Activated T-helper 2 cell treated with anti-CD3 and anti-CD28 coated beads, Interferon-gamma antibody, Interleukin-2, Interleukin-4, amounts not matched to agents 10 μg/mL and 5 μg/mL and 100 μg/mL, durations not matched to agents 14 hours and 24 hours and 36 hours (primary cell): ENCODE measurements around the gene CSMD2. TPM values are rescaled to one million over a fixed set of nuclear protein-coding genes. Genes with fewer than 3 reads are reported as not detected.

Source experiments
- DNase-seq: peaks from one replicate; pipeline ENCODE4 v3.0.0; 2021; ENCODE audit warnings: low spot score
- H3K27ac Mint-ChIP-seq: one replicate; pipeline ENCODE4 v1.8.0; 2021; ENCODE audit warnings: mixed read lengths
- H3K27me3 Mint-ChIP-seq: one replicate; pipeline ENCODE4 v1.8.0; 2021; ENCODE audit warnings: low read depth, mixed read lengths
- H3K36me3 Mint-ChIP-seq: one replicate; pipeline ENCODE4 v1.8.0; 2021; ENCODE audit warnings: low read depth, mixed read lengths
- H3K4me1 Mint-ChIP-seq: one replicate; pipeline ENCODE4 v1.8.0; 2021; ENCODE audit warnings: low read depth, mixed read lengths
- H3K4me3 Mint-ChIP-seq: one replicate; pipeline ENCODE4 v1.8.0; 2021; ENCODE audit warnings: low read depth, mild to moderate bottlenecking, moderate library complexity, mixed read lengths
- H3K9me3 Mint-ChIP-seq: one replicate; pipeline ENCODE4 v1.8.0; 2021; ENCODE audit warnings: mixed read lengths
- intact Hi-C: fragments of 100-400 bp; cut with micrococcal nuclease; formaldehyde crosslinking; loops from one replicate; pipeline ENCODE4 v1.15.1; 2023
- total RNA-seq: library from RNA; stranded (reverse); gene quantifications from 2 replicates; pipeline ENCODE4 v1.2.3, GENCODE V29; 2022

CSMD2 gene
- total RNA-seq, 1 donor from 2014 or later: not detected

GRCh38 chr1:33696311-33696710 lies 468.7 kb downstream of the CSMD2 start:
- intact Hi-C loops: no loop called here
- Mint-ChIP-seq H3K27me3 (no peaks in the 10 kb centered on the region), H3K9me3 (no peaks in the 10 kb centered on the region)

DNA sequence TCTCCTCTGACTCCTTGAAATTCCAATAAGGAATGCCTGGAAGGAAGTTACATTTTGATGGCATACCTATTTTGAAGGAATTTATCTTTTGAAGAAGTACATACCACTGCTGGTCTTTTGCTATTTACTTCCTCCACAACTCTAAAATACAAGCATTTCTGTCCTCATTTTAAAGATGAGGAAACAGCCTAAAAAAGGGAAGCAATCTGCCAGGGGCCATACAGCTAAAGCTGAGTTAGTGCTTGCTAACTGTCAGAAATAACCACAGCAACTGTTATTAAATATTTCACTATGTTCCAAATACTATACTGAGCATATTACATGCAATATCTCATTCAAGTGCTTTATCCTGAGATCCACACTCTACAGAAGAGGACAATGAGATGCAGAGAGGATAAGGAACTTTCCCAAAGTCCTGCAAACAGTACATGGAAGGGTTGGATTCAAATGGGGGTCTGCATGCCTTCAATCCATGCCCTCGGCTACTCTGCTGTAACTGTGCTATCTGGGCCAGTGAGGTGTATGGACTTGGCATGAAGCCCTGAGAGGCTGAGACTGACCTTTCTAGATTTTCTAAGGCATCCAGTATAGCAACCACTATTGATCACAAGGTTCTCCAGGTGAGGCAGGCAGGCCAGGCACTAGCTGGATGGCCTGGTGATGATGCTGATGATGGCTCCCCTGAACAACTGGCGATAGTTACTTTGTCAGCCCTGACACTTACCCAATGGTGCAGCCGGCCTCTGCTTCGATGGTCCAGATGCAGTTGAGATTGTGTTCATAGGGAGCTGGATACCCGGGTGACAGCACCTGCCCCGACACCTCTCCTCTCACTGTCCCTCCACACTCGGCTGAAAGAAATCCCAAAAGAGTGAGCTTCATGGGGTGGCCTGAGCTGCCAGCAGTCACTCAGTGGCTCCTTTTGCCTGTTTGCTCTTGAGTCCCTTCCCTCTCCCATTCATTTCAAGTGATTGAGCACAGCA lies 472.5 kb downstream of the CSMD2 start:
- intact Hi-C loops: no loop called here
- Mint-ChIP-seq H3K9me3 (no peaks in the 10 kb centered on the region), H3K27ac (no peak overlapping the region), H3K36me3 (no peaks in the 10 kb centered on the region), H3K27me3 (no peaks in the 10 kb centered on the region), H3K4me1 (no peaks in the 10 kb centered on the region), H3K4me3 (no peak overlapping the region)
- no peak for DNase-seq

More at GRCh38 chr1:33696311-33696710, 468.7 kb downstream of the CSMD2 start:
- Mint-ChIP-seq H3K4me1 (no peaks in the 10 kb centered on the region), H3K27ac (no peak overlapping the region), H3K36me3 (no peaks in the 10 kb centered on the region), H3K4me3 (no peak overlapping the region)
- DNase-seq: no peak

- Mint-ChIP-seq H3K9me3 (no peaks in the 10 kb centered on the region), H3K4me1 (no peaks in the 10 kb centered on the region), H3K27ac (no peak overlapping the region), H3K27me3 (peaks cover 3% of the 10 kb centered on the region), H3K36me3 (no peaks in the 10 kb centered on the region), H3K4me3 (no peak overlapping the region)
- intact Hi-C loops: no loop called here
- no peak for DNase-seq
Observed at GRCh38 chr1:33687000-33687399, 478.0 kb downstream of the CSMD2 start.

GRCh38 chr1:33686551-33686950 lies 478.5 kb downstream of the CSMD2 start:
- H3K4me1 Mint-ChIP-seq: no peaks in the 10 kb centered on the region
- H3K27ac Mint-ChIP-seq: no peak overlapping the region
- no peaks in the 10 kb centered on the region for H3K36me3 Mint-ChIP-seq
- no peak for DNase-seq
- H3K9me3 Mint-ChIP-seq: no peaks in the 10 kb centered on the region
- intact Hi-C loops: no loop called here
- H3K27me3 Mint-ChIP-seq: peaks cover 3% of the 10 kb centered on the region
- H3K4me3 Mint-ChIP-seq: no peak overlapping the region

DNA sequence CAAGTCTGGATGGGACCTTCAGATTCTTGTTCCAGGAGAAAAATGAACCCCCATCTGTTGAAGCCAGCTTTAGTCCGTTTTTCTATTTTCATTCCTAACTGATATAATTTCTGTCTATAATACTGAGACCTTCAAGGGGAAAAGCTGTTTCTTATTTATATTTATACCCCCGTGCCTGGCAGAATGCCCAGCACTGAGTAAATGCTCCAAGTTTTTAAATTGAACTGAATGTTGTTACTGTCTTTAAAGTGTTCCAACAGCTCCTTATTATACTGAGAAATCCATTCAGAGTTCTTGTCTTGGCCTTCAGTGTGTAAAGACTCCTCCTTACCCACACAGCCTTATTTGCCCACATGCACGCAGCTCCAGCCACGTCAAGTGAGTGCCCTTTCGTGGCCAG lies 479.8 kb downstream of the CSMD2 start:
- H3K36me3 Mint-ChIP-seq: no peaks in the 10 kb centered on the region
- no peaks in the 10 kb centered on the region for H3K9me3 Mint-ChIP-seq
- H3K27me3 Mint-ChIP-seq: peaks cover 3% of the 10 kb centered on the region
- no peak overlapping the region for H3K27ac Mint-ChIP-seq
- H3K4me1 Mint-ChIP-seq: no peaks in the 10 kb centered on the region
- no peak overlapping the region for H3K4me3 Mint-ChIP-seq
- intact Hi-C loops: no loop called here
- DNase-seq: no peak

DNA sequence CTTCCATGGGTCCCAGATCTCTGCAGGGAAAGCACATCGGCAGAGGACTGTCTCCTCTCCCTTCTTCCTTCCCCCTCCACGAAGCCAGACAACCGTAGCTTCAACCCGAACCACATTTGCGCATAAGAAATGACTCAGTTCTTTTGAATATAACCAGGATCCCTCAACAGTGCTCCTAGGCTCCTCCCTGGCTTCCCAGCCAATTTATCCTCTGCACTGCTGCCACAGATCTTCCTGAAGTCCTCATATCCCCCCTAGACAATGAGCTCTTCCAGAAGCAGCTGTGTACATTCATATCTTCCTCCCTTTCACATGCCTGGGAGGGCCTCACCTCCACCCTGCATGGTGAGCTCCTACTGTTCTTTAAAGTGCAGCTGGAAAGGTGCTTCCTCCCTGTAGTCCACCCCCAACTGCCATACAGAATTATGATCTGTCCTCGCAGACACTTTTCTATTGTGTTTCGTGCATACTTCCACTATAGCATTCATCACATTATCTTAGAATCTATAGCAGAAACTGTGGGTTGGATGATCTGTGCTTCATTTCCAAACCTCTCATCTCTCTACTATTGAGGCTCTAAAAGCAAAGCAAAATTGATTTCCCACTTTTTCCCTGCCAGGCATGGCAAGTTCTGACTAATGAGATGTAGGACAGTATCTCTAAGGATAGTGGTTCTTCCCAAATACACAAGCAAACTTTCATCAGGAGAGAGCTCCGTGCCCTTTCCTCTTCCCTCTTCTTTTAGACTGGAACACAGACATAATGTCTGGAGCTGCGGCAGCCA lies 480.4 kb downstream of the CSMD2 start:
- intact Hi-C loops: no loop called here
- Mint-ChIP-seq H3K4me1 (no peaks in the 10 kb centered on the region), H3K4me3 (no peak overlapping the region), H3K9me3 (no peaks in the 10 kb centered on the region), H3K27me3 (peaks cover 3% of the 10 kb centered on the region), H3K36me3 (no peaks in the 10 kb centered on the region), H3K27ac (no peak overlapping the region)
- DNase-seq: no peak

DNA sequence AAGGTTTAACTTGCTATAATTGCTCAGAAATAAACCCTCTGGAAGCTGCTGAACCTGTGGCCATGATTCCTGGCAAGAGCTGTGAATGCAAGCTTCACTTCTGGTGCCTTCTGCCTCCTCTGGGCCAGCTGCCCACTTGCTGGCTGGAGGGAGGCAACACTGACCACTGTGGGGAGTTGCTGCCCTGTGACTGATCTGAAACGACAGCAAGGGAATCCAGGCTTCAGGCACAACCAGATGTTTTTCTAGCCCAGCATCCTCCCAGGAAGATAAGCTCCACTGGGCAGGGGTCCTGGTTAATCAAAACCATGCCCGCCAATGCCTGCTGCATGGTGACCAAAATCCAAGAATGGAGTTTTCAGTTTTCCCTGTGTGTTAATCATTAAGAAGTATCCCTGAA lies 481.1 kb downstream of the CSMD2 start:
- no peak overlapping the region for H3K4me3 Mint-ChIP-seq
- H3K27me3 Mint-ChIP-seq: peaks cover 3% of the 10 kb centered on the region
- H3K27ac Mint-ChIP-seq: no peak overlapping the region
- DNase-seq: no peak
- H3K36me3 Mint-ChIP-seq: no peaks in the 10 kb centered on the region
- H3K9me3 Mint-ChIP-seq: no peaks in the 10 kb centered on the region
- intact Hi-C loops: no loop called here
- H3K4me1 Mint-ChIP-seq: no peaks in the 10 kb centered on the region

- Mint-ChIP-seq H3K9me3 (no peaks in the 10 kb centered on the region), H3K4me3 (no peak overlapping the region), H3K36me3 (no peaks in the 10 kb centered on the region), H3K27me3 (peaks cover 3% of the 10 kb centered on the region), H3K4me1 (no peaks in the 10 kb centered on the region), H3K27ac (no peak overlapping the region)
- no peak for DNase-seq
- intact Hi-C loops: no loop called here
Observed at GRCh38 chr1:33682371-33682770, 482.7 kb downstream of the CSMD2 start.

- H3K4me3 Mint-ChIP-seq: no peak overlapping the region
- H3K4me1 Mint-ChIP-seq: no peaks in the 10 kb centered on the region
- peaks cover 3% of the 10 kb centered on the region for H3K27me3 Mint-ChIP-seq
- no peaks in the 10 kb centered on the region for H3K9me3 Mint-ChIP-seq
- intact Hi-C loops: no loop called here
- H3K36me3 Mint-ChIP-seq: no peaks in the 10 kb centered on the region
- DNase-seq: no peak
- H3K27ac Mint-ChIP-seq: no peak overlapping the region
Observed at GRCh38 chr1:33680281-33680840, 484.7 kb downstream of the CSMD2 start.

DNA sequence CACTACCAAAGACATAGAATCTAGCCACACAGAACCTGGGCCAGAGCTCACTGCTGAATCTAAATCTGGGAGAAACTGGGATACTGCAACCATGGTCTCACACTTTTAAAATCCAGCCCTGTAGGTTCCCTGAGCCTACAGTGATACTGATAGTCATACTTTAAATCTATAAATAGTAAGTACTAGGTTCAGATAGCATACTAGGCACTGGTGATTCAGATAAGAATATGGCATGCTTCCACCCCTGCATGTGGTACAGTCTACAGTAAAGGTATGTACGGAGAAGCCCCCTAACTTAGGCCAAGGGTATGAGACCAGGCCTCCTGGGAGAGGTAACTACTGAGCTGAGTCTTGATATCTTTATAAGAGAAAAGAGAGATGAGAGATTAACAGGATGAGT lies 494.5 kb downstream of the CSMD2 start:
- Mint-ChIP-seq H3K4me3 (no peak overlapping the region), H3K9me3 (peaks cover 3% of the 10 kb centered on the region), H3K27ac (no peak overlapping the region), H3K27me3 (peaks cover 2% of the 10 kb centered on the region), H3K4me1 (no peaks in the 10 kb centered on the region), H3K36me3 (no peaks in the 10 kb centered on the region)
- no peak for DNase-seq
- intact Hi-C loops: no loop called here

DNA sequence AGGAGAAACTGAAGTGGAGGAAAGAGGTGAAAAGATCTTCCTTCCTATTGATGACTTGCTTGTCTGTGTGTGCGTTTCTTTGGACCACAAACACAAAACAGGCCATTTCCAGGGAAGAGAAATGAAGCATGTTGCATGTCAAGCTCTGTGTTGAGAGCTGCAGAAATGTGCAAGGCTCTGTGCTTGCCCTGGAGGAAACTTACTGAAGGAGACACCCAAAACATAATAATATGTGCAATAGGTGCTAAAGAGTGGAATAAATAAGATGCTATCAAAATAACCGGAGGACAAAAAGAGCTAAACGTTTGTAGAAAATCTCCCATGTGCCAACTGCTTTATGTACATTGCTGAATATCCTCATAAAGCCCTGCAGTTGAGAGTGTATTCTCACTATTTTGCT lies 496.3 kb downstream of the CSMD2 start:
- H3K4me1 Mint-ChIP-seq: no peaks in the 10 kb centered on the region
- H3K27me3 Mint-ChIP-seq: peaks cover 2% of the 10 kb centered on the region
- intact Hi-C loops: no loop called here
- H3K9me3 Mint-ChIP-seq: no peaks in the 10 kb centered on the region
- no peak for DNase-seq
- no peaks in the 10 kb centered on the region for H3K36me3 Mint-ChIP-seq
- no peak overlapping the region for H3K4me3 Mint-ChIP-seq
- H3K27ac Mint-ChIP-seq: no peak overlapping the region

DNA sequence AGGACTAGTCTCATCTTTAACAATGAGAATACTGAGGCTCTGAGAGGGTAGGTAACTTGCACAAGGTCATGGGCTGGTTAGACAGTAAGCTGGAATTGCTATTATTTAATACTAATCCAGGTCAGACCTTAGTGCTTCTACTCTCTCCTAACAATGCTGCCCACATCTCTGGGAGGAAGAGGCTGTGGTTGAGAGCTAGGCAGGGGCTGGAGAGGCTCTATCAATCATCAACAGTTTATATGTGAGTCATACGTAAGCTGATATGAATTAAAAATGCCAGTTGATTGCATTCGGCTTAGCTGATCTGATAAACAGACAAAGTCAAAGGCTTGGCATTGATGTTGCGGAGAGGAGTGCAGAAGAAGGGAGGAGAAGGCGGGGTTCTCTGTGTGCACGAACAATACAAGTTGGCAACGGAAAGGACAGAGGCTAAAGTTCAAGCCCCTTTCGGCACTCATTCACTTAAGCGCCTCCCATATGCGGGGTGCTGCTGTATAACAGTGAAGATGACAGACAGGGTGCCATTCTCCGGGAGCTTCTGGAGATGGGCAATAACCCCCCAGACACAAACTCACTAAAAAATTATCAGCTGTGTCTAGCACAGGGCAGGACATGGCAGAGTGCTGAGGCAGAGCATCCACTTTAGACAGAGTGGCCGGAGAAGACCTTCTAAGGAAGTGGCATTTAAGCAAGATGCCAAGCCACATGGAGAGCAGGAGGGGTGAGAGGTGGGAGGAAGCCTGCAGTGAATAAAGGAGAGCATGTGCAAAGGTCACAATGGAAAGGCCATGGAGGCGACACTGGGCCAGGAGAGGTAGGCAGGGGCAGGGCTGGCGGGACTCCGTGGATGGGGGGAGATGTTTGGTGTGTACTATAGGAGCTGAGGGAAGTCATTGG lies 497.4 kb downstream of the CSMD2 start:
- no peaks in the 10 kb centered on the region for H3K36me3 Mint-ChIP-seq
- H3K4me3 Mint-ChIP-seq: no peak overlapping the region
- no peaks in the 10 kb centered on the region for H3K4me1 Mint-ChIP-seq
- H3K9me3 Mint-ChIP-seq: no peaks in the 10 kb centered on the region
- intact Hi-C loops: no loop called here
- DNase-seq: no peak
- no peak overlapping the region for H3K27ac Mint-ChIP-seq
- H3K27me3 Mint-ChIP-seq: peaks cover 2% of the 10 kb centered on the region
